Fibroblast of pulmonary artery (primary cell): ENCODE measurements around the gene MYDGF.

Experiments
- DNase-seq: peaks from one replicate; pipeline ENCODE4 v3.0.0-alpha.2; 2010; ENCODE audit warnings: low read depth
- H3K4me3 ChIP-seq: replicated peaks from 2 replicates; pipeline ENCODE4 v1.5.1; 2011; ENCODE audit warnings: low read depth, mild to moderate bottlenecking, control low read depth, low read length, moderate library complexity
- TF ChIP-seq, protein P1 (sequence below): IDR thresholded peaks from 2 replicates; pipeline ENCODE4 v1.5.1; 2011; ENCODE audit warnings: mild to moderate bottlenecking, control low read depth, low read length, inconsistent platforms; ENCODE audit errors: missing control alignments

The MYDGF gene

DNA sequence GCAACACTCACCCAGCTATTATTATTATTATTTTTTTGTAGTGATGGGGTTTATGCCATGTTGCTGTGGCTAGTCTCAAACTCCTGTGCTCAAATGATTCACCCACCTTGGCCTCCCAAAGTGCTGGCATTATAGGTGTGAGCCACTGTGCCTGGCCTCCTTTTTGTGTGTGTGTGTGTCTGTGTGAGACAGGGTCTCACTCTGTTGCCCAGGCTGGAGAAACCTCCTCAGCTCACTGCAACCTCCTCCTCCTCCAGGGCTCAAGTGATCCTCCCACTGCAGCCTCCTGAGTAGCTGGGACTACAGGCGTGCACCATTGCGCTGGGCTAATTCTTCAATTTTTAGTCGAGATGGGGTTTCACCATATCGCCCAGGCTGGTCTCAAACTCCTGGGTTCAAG, 3.6 kb upstream of the MYDGF start:
- TF ChIP-seq, protein P1, sequence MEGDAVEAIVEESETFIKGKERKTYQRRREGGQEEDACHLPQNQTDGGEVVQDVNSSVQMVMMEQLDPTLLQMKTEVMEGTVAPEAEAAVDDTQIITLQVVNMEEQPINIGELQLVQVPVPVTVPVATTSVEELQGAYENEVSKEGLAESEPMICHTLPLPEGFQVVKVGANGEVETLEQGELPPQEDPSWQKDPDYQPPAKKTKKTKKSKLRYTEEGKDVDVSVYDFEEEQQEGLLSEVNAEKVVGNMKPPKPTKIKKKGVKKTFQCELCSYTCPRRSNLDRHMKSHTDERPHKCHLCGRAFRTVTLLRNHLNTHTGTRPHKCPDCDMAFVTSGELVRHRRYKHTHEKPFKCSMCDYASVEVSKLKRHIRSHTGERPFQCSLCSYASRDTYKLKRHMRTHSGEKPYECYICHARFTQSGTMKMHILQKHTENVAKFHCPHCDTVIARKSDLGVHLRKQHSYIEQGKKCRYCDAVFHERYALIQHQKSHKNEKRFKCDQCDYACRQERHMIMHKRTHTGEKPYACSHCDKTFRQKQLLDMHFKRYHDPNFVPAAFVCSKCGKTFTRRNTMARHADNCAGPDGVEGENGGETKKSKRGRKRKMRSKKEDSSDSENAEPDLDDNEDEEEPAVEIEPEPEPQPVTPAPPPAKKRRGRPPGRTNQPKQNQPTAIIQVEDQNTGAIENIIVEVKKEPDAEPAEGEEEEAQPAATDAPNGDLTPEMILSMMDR, result no peak
- DNase-seq, result no peak
- no peak overlapping the region for H3K4me3 ChIP-seq

DNA sequence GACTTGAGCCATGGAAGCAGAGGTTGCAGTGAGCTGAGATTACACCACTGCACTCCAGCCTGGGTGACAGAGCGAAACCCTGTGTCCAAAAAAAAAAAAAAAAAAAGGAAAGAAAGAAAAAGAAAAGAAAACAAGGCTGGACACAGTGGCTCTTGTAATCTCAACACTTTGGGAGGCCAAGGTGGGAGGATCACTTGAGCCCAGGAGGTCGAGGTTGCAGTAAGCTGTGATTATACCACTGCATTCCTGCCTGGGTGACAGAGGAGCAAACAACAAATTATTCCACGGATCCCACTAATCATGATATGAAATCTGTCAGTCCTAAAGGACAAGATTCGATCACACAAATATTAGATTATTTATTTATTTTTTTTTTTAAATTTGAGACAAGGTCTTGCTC, 3.1 kb upstream of the MYDGF start:
- DNase-seq, result no peak
- TF ChIP-seq, protein P1, result no peak
- H3K4me3 ChIP-seq, result no peak overlapping the region

- TF ChIP-seq, protein P1, result no peak
Observed at GRCh38 chr19:4671185-4671851, 1.2 kb upstream of the MYDGF start.

DNA sequence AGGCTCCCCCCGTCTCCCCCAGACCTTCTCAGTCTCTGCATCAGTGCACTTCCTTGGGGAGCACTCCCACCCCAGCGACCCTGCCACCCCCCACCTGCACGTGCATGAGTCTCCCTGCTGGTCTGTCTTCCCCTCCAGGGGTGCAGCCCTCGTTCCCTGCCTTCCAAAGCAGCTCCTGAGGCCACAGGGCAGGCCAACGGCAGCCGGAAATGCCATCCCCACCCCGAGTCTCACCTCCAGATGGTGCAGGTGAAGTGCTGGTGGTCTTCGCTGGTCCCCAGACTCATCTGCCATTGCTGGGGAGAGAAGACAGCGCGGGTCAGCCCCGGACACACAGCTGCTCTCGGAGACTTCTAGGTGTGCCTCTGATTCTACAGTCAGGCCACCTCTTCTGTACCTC, 5.5 kb downstream of the MYDGF start:
- TF ChIP-seq, protein P1, result no peak
- DNase-seq, result no peak
- no peak overlapping the region for H3K4me3 ChIP-seq

More at GRCh38 chr19:4671185-4671851, 1.2 kb upstream of the MYDGF start:
- H3K4me3 ChIP-seq, result no peak overlapping the region
- no peak for DNase-seq

- H3K4me3 ChIP-seq, result no peak overlapping the region
- DNase-seq, result no peak
- TF ChIP-seq, protein P1, result no peak
Observed at GRCh38 chr19:4662812-4663211, 7.3 kb downstream of the MYDGF start.

DNA sequence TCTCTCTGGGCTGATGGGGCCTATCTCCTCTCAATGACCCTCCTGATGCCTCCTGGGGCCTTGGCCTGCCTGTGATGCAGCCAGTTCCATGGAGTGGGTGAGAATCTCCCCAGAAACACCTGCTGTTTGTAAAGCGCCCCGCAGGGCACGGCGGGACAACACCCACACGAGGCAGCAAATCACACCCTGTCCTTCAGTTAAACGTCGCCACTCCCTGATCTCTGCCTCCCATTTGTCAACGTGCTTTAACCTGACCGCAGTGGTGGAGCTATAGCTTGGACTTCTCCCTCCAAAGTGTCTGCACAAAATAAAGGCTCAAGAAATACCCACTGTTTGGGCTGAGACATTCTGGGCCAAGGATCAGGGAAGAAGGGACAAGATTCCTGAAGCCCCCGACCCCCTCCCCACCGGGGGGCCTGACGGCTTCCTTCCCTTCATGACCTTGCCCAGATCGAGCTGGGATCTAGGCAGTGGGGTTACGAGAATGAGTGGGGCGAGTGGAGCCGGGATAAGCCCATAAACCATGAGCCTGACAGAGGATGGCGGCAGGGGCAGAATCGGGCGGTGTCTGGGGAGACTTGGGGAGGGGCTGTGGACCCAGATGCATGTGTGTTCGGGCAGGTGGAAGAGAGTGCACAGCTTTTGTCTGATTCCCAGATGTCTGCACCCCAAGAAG, 8.0 kb downstream of the MYDGF start:
- DNase-seq, result no peak
- TF ChIP-seq, protein P1, result no peak
- no peak overlapping the region for H3K4me3 ChIP-seq

- TF ChIP-seq, protein P1, result no peak
- DNase-seq, result no peak
- H3K4me3 ChIP-seq, result no peak overlapping the region
Observed at GRCh38 chr19:4660993-4661392, 9.1 kb downstream of the MYDGF start.
